Endodermal cell (in vitro differentiated cells): ENCODE measurements around the gene PARVB. TPM values are rescaled to one million over a fixed set of nuclear protein-coding genes. Genes with fewer than 3 reads are reported as not detected.

Experiments
- DNase-seq: peaks from one replicate; pipeline ENCODE4 v3.0.0-alpha.2; 2017
- H3K27ac ChIP-seq: 2 replicates; pipeline ENCODE4 v1.5.1; 2013; ENCODE audit warnings: mild to moderate bottlenecking, low read depth, low read length, moderate library complexity
- H3K27me3 ChIP-seq: 2 replicates; pipeline ENCODE4 v1.6.1; 2013; ENCODE audit warnings: mild to moderate bottlenecking, low read length, moderate library complexity; ENCODE audit not compliant: insufficient read depth, control insufficient read depth, poor library complexity, severe bottlenecking
- H3K36me3 ChIP-seq: 2 replicates; pipeline ENCODE4 v1.7.0; 2013; ENCODE audit warnings: mild to moderate bottlenecking, low read length, moderate library complexity; ENCODE audit not compliant: control insufficient read depth, insufficient read depth
- H3K4me1 ChIP-seq: one replicate; pipeline ENCODE4 v1.7.0; 2013; ENCODE audit warnings: low read length; ENCODE audit not compliant: control insufficient read depth, insufficient read depth
- H3K4me3 ChIP-seq: 2 replicates; pipeline ENCODE4 v1.5.1; 2013; ENCODE audit warnings: mild to moderate bottlenecking, low read length, moderate library complexity
- H3K9ac ChIP-seq: 2 replicates; pipeline ENCODE4 v1.6.1; 2013; ENCODE audit warnings: mild to moderate bottlenecking, low read length, moderate library complexity; ENCODE audit not compliant: poor library complexity, severe bottlenecking; ENCODE audit errors: extremely low read depth
- H3K9me3 ChIP-seq: 2 replicates; pipeline ENCODE4 v1.6.1; 2013; ENCODE audit warnings: mild to moderate bottlenecking, low read length, moderate library complexity; ENCODE audit not compliant: control insufficient read depth
- H3K27ac Mint-ChIP-seq: 2 replicates; pipeline ENCODE4 v1.8.0; 2020; ENCODE audit warnings: mixed read lengths
- H3K27me3 Mint-ChIP-seq: 2 replicates; pipeline ENCODE4 v1.8.0; 2021; ENCODE audit warnings: mild to moderate bottlenecking, mixed read lengths; ENCODE audit not compliant: insufficient read depth
- H3K36me3 Mint-ChIP-seq: 2 replicates; pipeline ENCODE4 v1.8.0; 2020; ENCODE audit warnings: low read depth, mixed read lengths
- H3K4me1 Mint-ChIP-seq: 2 replicates; pipeline ENCODE4 v1.8.0; 2020; ENCODE audit warnings: mixed read lengths
- H3K4me3 Mint-ChIP-seq: 2 replicates; pipeline ENCODE4 v1.8.0; 2020; ENCODE audit warnings: mild to moderate bottlenecking, moderate library complexity, mixed read lengths
- H3K9me3 Mint-ChIP-seq: 2 replicates; pipeline ENCODE4 v1.8.0; 2020; ENCODE audit warnings: mild to moderate bottlenecking, mixed read lengths
- WGBS, 2 experiments: methylation state at CpG; one replicate each; pipeline versions ENCODE4 v1.1.5 to v1.1.7; 2013; ENCODE audit warnings: missing lambda C conversion rate in 2 of 2, mixed read lengths in 1 of 2; ENCODE audit not compliant: insufficient coverage in 1 of 2, insufficient read length in 1 of 2; 5-methylcytosine and 5-hydroxymethylcytosine counted together
- total RNA-seq, 2 donors: library from RNA; stranded (reverse); fragmentation: NEBNext Ultra II Directional in 1 of 2; extraction: Animal tissue kit (Norgen Biotek cat#: 25700) in 1 of 2; gene quantifications; 2 replicates in 1 of 2; 3 replicates in 1 of 2; pipeline ENCODE4 v1.2.1, GENCODE V29; 2021
- TF ChIP-seq, protein P1 (sequence below): fragments of 200-600 bp; sonication (generic); conservative IDR thresholded peaks from 2 replicates; pipeline ENCODE4 v1.5.0; 2021; ENCODE audit warnings: antibody characterized with exemption, mild to moderate bottlenecking

Gene PARVB
- total RNA-seq, 2 donors from 2014 or later: 29.6 to 32.3 TPM

DNA sequence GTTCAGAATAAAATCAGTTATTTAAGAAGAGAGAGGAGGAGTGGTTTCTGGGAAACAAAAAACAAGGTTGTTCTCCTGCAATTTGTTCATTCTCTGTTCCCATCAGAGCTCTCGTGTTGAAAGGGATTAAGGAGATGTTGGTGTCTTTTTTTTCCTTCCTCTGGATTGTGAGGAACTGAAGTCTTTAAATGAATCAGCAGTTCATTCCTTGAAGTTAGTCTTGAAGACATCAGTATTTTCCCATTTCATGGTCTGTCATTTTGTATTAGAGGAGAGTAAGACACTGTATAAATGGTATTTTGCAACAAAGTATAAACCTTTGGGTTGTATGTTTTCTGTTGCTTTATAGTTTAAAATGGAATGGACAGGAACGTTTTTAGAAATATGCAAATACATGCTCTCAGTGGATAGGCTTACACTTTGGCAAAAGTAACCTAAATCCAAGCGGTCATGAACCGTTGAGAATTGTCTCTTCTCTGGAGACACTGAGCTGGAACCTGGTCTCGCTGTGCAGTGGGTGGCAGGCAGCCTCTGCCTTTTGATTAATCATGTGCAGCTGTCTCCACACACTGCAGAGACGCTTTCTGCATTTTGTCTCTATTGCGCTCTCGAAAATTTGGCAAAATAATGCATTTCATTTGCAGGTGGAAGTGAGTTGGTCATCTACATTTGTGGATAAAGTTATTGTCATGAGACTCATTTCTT is 35.8 kb upstream of the PARVB start:
- peaks cover 3% of the 10 kb centered on the region for H3K4me1 Mint-ChIP-seq
- no peak overlapping the region for H3K4me3 Mint-ChIP-seq
- H3K9me3 ChIP-seq: no peaks in the 10 kb centered on the region
- no peaks in the 10 kb centered on the region for H3K27me3 ChIP-seq
- H3K4me3 ChIP-seq: no peak overlapping the region
- H3K36me3 Mint-ChIP-seq: peaks cover 63% of the 10 kb centered on the region
- H3K27ac Mint-ChIP-seq: peak overlapping the region; percentile 56
- no peaks in the 10 kb centered on the region for H3K27me3 Mint-ChIP-seq
- 91% methylated on average over 8 of the region's 8 CpGs for WGBS, 2 experiments
- no peak overlapping the region for H3K27ac ChIP-seq
- TF ChIP-seq, protein P1, sequence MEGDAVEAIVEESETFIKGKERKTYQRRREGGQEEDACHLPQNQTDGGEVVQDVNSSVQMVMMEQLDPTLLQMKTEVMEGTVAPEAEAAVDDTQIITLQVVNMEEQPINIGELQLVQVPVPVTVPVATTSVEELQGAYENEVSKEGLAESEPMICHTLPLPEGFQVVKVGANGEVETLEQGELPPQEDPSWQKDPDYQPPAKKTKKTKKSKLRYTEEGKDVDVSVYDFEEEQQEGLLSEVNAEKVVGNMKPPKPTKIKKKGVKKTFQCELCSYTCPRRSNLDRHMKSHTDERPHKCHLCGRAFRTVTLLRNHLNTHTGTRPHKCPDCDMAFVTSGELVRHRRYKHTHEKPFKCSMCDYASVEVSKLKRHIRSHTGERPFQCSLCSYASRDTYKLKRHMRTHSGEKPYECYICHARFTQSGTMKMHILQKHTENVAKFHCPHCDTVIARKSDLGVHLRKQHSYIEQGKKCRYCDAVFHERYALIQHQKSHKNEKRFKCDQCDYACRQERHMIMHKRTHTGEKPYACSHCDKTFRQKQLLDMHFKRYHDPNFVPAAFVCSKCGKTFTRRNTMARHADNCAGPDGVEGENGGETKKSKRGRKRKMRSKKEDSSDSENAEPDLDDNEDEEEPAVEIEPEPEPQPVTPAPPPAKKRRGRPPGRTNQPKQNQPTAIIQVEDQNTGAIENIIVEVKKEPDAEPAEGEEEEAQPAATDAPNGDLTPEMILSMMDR: no peak
- no peak for DNase-seq
- H3K36me3 ChIP-seq: peaks cover 74% of the 10 kb centered on the region
- no peak overlapping the region for H3K9ac ChIP-seq
- no peaks in the 10 kb centered on the region for H3K9me3 Mint-ChIP-seq
- no peaks in the 10 kb centered on the region for H3K4me1 ChIP-seq

DNA sequence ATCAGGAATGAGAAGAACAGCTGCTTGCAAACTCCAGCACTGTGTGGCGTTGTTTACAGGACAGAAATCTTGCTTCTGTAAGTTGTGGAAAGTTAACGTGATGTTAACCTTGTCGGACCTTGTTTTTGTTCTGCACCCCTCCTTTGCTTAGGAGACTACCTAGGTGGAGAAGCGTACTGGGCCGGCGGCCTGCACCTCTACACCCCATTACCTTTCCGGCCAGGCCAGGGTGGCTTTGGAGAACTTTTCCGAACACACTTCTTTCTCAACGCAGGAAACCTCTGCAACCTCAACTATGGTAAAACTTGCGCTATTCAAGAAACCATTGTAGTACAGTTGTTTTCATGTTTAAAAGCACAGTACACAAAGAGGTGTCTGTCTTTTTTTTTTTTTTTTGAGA is 35.1 kb upstream of the PARVB start:
- Mint-ChIP-seq H3K9me3 (no peaks in the 10 kb centered on the region), H3K4me3 (no peak overlapping the region), H3K36me3 (peaks cover 61% of the 10 kb centered on the region), H3K27ac (peak overlapping the region; percentile 56), H3K4me1 (peaks cover 3% of the 10 kb centered on the region), H3K27me3 (no peaks in the 10 kb centered on the region)
- Histone ChIP-seq H3K4me3 (no peak overlapping the region), H3K27ac (no peak overlapping the region), H3K36me3 (peaks cover 74% of the 10 kb centered on the region), H3K9ac (no peak overlapping the region), H3K9me3 (no peaks in the 10 kb centered on the region), H3K4me1 (no peaks in the 10 kb centered on the region), H3K27me3 (no peaks in the 10 kb centered on the region)
- TF ChIP-seq, protein P1: no peak
- 89 to 95% methylated on average over 5 to 10 of the region's 10 CpGs for WGBS, 2 experiments
- no peak for DNase-seq

DNA sequence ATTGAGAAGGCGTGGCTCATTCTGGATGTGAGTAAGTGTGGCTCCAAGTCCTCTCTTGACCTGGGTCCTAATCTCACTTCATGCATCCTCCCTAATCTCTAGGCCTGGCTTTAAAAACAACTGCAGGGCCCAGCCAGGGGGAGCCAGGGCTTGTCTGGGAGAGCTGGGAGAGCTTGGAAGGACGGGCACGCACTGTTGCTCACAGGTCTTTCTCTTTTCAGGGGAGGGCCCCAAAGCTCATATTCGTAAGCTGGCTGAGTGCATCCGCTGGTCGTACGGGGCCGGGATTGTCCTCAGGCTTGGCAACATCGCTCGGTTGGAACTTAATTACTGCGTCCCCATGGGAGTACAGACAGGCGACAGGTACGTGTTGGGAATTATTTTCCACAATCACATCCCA is 34.1 kb upstream of the PARVB start:
- H3K36me3 Mint-ChIP-seq: peaks cover 69% of the 10 kb centered on the region
- Histone ChIP-seq H3K4me1 (no peaks in the 10 kb centered on the region), H3K9ac (no peak overlapping the region), H3K27me3 (no peaks in the 10 kb centered on the region), H3K27ac (no peak overlapping the region), H3K36me3 (peaks cover 80% of the 10 kb centered on the region), H3K9me3 (no peaks in the 10 kb centered on the region), H3K4me3 (no peak overlapping the region)
- H3K4me3 Mint-ChIP-seq: no peak overlapping the region
- H3K27ac Mint-ChIP-seq: no peak overlapping the region
- peaks cover 3% of the 10 kb centered on the region for H3K4me1 Mint-ChIP-seq
- no peaks in the 10 kb centered on the region for H3K27me3 Mint-ChIP-seq
- DNase-seq: no peak
- 90 to 95% methylated on average over 10 to 13 of the region's 13 CpGs for WGBS, 2 experiments
- H3K9me3 Mint-ChIP-seq: no peaks in the 10 kb centered on the region
- TF ChIP-seq, protein P1: no peak
